Measurements from ENCODE around the gene TMEM72.

GRCh38 chr10:44971434-44971833 lies 60.3 kb downstream of the TMEM72 start:
- TF ChIP-seq POLR2A (IDR thresholded peaks at IDR 0.05; ENCODE audit: low read depth, low read length), result no peak
- TF ChIP-seq POLR2AphosphoS5 (IDR thresholded peaks at IDR 0.05; ENCODE audit: low read depth, low read length), result no peak
- no peak for TF ChIP-seq TAF1 (IDR thresholded peaks at IDR 0.05; ENCODE audit: low read depth, low read length)
- TF ChIP-seq PAX5 (IDR thresholded peaks at IDR 0.05; ENCODE audit: insufficient read depth, low read length, severe bottlenecking), result no peak
- no peak for TF ChIP-seq SPI1 (IDR thresholded peaks at IDR 0.05; ENCODE audit: low read depth, low read length)
- no peak for TF ChIP-seq POU2F2 (IDR thresholded peaks at IDR 0.05; ENCODE audit: low read depth, low read length)

Data from GM12891 (cell line).